SHP77 (cell line): Measurements from ENCODE around the gene PDCD1.
"Not testable (repeated sequence)": the region's sequence is repeated elsewhere in the genome, so short reads cannot be mapped to it uniquely, and the experiment has no call there.

ENCODE experiments used
- DNase-seq, 2 experiments: peaks; one replicate each; lab custom pipeline; 2025; lab: John Stamatoyannopoulos, UW

PDCD1 gene

DNA sequence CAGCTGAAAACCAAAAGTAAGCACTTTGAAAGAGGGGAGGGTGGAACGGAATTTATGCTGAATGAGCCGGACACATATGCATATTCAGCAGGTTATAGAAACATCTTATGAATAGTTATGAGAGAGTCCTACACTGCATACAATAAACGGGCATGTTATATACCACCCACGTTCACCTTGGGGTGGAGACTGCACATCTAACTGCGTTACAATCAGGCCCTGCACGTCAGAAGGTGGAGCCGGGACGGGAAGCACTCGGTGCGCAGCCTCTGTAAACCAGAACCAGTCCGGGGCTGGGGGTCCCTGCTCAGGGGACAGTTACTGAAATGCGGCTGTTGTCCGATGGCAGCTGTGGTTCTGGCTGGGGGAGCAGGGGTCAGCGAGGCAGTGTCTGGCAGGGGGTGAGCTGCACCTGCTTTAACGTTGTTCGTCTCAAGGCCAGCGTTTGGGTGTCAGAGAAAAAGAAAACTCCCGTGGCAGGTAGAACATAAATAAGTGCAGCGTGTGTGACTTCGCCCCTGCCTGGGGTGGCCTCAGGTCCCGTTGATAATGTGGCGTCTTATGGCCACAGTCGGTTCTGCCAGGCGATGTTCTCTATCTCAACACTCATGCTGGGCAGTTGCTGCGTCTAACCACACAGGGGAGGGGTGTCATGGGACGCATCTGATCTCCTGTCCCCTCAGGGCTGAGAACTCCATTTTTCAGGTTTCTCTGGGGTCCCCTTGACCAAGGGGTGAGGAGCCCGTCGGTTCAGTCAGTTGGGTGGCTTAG is 24.8 kb downstream of the PDCD1 start:
- DNase-seq = not testable (repeated sequence)

DNA sequence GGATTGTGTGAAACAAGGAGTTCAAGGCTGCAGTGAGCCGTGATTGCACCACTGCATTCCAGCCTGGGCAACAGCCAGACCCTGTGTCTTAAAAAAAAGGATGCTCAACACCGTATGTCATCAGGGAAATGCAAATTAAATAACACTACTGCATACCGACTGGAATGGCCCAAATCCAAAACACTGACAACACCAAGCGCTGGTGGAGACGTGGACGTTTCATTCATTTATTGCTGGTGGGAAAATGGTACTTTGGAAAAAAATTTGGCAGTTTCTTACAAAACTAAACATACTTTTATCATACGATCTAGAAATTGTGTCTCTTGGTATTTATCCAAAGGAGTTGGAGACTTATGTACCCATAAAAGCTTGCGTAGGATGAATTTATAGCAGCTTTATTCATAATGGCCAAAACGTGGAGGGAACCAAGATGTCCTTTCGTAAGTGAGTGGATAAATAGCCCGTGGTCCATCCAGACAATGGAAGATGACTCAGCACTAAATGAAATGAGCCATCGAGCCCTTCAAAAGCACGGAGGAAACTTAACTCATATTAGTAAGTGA is 25.5 kb downstream of the PDCD1 start:
- no peak for DNase-seq

GRCh38 chr2:241827394-241827793 is 31.3 kb downstream of the PDCD1 start:
- no peak for DNase-seq

DNA sequence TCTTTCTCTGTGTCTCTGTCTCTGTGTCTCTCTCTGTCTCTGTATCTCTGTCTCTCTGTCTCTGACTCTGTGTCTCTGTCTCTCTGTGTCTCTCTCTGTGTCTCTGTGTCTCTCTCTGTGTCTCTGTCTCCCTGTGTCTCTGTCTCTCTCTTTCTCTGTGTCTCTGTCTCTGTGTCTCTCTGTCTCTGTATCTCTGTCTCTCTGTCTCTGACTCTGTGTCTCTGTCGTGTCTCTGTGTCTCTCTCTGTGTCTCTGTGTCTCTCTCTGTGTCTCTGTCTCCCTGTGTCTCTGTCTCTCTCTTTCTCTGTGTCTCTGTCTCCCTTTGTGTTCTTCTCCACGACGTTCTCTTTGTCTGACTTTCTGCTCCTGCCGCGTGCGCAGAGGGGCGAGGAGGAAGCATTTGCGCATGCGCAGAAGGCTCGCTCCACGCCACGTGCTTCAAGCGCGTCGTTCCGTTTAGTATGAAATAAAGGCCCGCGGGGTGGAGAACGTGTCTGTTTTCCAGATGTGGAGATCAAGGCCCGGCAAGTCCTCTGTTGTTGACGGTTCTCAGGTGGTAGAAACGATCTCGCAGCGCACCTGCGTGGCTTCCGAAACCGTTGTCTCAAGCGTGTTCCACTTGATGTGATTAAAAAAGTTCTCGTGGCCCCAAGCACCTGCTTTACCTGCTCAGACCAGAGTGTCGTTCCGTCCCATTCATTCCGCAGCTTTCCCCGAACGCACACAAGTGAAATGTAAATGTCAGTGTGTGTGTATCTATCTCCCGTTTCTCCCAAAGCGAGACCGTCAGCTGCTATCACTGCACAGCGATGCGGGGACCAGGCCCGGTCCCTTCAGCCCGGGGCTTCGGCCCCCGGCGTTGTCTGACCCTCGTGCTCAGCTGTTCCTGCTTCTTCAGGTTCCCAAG is 34.9 kb downstream of the PDCD1 start:
- not testable (repeated sequence) for DNase-seq

GRCh38 chr2:241822264-241822623 is 36.5 kb downstream of the PDCD1 start:
- DNase-seq = no peak

DNA sequence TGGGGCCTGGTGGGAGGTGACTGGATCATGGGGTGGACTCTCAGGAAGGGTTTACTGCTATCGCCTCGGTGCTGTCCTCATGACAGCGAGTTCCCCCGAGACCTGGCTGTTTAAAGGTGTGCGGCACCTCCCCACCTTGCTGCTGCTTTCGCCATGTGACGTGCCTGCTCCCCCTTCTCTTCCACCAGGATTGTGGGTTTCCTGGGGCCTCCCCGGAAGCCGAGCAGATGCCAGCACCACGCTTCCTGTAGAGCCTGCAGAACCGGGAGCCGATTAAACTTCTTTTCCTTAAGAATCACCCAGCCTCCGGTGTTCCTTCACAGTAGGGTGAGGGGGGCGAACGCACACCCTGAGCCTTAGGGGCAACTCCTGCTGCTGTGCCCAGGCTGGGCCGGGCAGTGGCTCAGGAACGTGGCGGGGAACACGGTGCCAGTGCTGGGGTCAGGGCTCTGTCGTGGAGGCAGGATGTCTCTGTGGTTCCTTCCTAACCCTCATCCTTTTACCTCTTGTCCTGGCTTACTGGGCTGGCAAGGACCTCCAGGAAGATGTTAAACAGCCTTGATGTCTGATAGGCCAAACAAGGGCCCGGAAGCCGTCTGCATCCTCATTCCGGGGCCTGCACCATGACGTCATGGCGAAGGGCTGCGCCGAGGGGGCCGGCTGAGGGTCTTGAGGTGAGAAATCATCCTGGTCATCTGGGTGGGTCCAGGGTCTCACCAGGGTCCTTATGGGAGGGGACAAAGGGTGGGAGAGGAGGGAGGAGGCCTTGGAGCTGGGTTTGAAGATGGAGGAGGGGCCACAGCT is 37.0 kb downstream of the PDCD1 start:
- no peak for DNase-seq

GRCh38 chr2:241820625-241821384 is 37.9 kb downstream of the PDCD1 start:
- no peak for DNase-seq

DNA sequence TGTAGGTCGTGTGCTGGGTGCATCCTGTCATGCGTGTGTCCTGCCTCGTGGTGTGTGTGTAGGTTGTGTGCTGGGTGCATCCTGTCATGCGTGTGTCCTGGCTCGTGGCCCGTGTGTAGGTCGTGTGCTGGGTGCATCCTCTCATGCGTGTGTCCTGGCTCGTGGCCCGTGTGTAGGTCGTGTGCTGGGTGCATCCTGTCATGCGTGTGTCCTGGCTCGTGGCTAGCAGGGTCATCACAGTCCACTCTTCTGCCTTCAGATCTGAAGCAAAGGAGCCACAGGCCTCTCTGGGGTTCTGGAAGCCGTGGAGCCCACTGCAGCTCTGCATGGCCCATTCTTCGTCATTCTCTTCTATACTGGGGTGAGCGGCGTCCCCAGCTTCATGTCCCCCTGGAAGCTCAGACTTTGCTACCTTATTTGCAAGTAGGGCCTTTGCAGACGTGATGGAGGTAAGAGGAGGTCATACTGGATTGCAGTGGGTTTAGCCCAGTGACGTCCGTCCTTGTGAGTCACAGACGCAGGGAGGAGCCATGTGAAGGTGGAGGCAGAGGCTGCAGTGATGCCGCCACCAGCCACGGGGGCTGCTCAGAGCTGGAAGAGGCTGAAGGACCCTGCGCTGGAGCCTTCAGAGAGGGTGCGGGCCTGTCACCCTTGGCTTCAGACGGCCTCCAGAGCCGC is 38.6 kb downstream of the PDCD1 start:
- DNase-seq = not testable (repeated sequence)

GRCh38 chr2:241818943-241819270 is 39.8 kb downstream of the PDCD1 start:
- no peak for DNase-seq

GRCh38 chr2:241818229-241818942 is 40.3 kb downstream of the PDCD1 start:
- no peak for DNase-seq

DNA sequence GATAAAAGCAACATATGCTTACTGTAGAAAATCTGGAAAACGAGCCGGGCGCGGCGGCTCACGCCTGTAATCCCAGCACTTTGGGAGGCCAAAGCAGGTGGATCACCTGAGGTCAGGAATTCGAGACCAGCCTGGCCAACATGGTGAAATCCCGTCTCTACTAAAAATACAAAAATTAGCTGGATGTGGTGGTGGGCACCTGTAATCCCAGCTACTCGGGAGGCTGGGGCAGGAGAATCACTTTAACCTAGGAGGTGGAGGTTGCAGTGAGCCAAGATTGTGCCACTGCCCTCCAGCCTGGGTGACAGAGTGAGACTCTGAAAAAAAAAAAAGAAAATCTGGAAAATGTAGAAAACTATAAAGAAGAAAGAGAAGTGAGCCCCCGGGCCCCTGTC is 40.9 kb downstream of the PDCD1 start:
- DNase-seq = not testable (repeated sequence)

DNA sequence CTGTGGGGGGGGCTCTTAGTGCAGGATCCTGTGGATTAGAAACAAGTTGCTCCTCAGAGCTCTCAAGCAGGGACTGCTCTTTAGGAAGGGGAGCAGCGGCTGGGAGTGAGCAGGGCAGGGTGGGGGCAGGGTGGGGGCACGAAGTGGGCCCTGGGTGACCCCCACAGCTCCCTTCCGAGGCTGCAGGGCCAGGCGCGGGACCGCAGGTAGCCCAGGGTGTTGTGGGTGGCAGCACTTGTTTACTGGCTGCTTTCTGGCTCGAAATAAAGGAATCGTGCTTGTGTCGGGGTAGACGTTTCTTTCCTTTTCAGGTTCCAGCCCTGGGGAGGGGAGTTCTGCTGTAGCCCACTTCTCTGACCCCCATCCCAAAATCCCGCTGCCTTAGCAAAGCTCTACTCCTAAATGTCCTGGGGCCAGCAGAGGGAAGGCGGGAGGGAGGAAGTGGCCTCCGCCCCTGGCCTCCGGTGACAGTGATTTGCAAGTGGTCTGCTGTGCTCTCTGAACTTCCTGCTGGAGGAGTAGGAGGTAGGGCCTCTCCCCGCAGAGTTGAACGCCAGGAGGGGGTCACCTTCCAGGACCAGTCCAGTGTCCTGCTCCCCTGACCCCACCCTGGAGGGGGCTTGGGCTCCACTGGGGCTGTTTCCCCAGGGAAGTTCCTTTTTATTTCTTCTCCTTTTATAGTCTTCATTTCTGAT is 41.4 kb downstream of the PDCD1 start:
- no peak for DNase-seq

DNA sequence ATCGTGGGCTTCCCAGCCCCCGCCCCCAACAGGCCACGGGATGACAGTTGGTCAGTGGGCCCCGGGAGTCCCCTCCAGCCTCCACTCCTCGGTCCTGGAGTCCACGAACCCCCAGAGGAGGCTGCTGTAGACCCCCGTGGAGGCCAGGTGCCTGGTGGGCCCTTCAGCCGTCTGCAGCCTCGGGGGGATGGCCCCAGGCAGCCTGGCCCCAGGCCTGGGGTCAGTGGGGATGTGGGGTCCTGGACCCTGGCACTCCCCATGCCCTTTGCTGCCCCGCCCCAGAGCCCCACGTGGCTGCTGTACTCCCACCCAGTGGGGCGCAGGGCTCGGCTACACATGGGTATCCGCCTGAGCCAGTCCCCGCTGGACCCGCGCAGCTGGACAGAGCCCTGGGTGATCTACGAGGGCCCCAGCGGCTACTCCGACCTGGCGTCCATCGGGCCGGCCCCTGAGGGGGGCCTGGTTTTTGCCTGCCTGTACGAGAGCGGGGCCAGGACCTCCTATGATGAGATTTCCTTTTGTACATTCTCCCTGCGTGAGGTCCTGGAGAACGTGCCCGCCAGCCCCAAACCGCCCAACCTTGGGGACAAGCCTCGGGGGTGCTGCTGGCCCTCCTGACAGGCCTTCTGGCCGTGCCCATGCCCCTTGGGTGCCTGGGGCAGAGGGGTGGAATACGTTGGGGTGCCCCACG is 42.1 kb downstream of the PDCD1 start:
- no peak for DNase-seq

- no peak for DNase-seq
These were observed 42.9 kb downstream of the PDCD1 start for GRCh38 chr2:241815477-241816430.

- DNase-seq = no peak
These were observed 43.8 kb downstream of the PDCD1 start for GRCh38 chr2:241814643-241815476.

DNA sequence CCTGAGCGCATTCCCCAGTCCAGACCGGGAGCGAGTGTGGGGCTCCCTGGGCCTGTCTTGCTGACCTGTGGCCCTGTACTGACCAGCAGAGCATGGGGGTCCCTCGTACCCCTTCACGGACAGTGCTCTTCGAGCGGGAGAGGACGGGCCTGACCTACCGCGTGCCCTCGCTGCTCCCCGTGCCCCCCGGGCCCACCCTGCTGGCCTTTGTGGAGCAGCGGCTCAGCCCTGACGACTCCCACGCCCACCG is 44.4 kb downstream of the PDCD1 start:
- DNase-seq = no peak
